IMR-90 (cell line): Measurements from ENCODE around the gene CFAP298. TPM values are rescaled to one million over a fixed set of nuclear protein-coding genes. Genes with fewer than 3 reads are reported as not detected.

Experiments used
- ATAC-seq: fragments of 200-7000 bp; cut with Tn5 transposase; 2 replicates; pipeline ENCODE4 v1.9.1; 2020; ENCODE audit warnings: low read depth, mild to moderate bottlenecking, moderate library complexity
- BruUV-seq: library from RNA; stranded (reverse); fragments of 400-500 nt; replicated peaks from 2 replicates; lab custom pipeline; 2021; lab: Mats Ljungman, UMichigan
- CTCF ChIA-PET: fragments of 300-600 bp; formaldehyde crosslinking; extraction: SDS; loops from one replicate; lab custom pipeline; 2021; ENCODE audit warnings: antibody characterized with exemption; lab: Yijun Ruan, JAX
- POLR2A ChIA-PET: fragments of 300-600 bp; sonication (Branson Sonifier 250); formaldehyde crosslinking; loops from one replicate; lab custom pipeline; 2022; ENCODE audit warnings: antibody characterized with exemption; ENCODE audit not compliant: unreplicated experiment; lab: Charles Lee
- DNase-seq: peaks from one replicate; pipeline ENCODE4 v3.0.0; 2013
- H2AFZ ChIP-seq: replicated peaks from 2 replicates; pipeline ENCODE3; 2013; ENCODE audit warnings: low read length, mild to moderate bottlenecking; ENCODE audit not compliant: poor library complexity
- H2AK5ac ChIP-seq: 2 replicates; pipeline ENCODE4 v1.6.1; 2013; ENCODE audit warnings: low read depth, low read length, inconsistent platforms
- H2AK9ac ChIP-seq: replicated peaks from 2 replicates; pipeline ENCODE3; 2013; ENCODE audit warnings: mild to moderate bottlenecking, low read depth, low read length, moderate library complexity; ENCODE audit not compliant: poor library complexity
- H2BK120ac ChIP-seq: 2 replicates; pipeline ENCODE4 v1.6.1; 2013; ENCODE audit warnings: low read depth, low read length, inconsistent platforms
- H2BK15ac ChIP-seq: 3 replicates; pipeline ENCODE4 v1.6.1; 2013; ENCODE audit warnings: low read depth, low read length, inconsistent platforms
- H2BK20ac ChIP-seq: 2 replicates; pipeline ENCODE4 v1.6.1; 2013; ENCODE audit warnings: low read depth, mild to moderate bottlenecking, inconsistent platforms, low read length, moderate library complexity
- H2BK5ac ChIP-seq: 2 replicates; pipeline ENCODE4 v1.6.1; 2013; ENCODE audit warnings: mild to moderate bottlenecking, low read depth, low read length, inconsistent platforms; ENCODE audit not compliant: poor library complexity, severe bottlenecking
- H3K14ac ChIP-seq: replicated peaks from 2 replicates; pipeline ENCODE4 v1.6.1; 2013; ENCODE audit warnings: low read depth, low read length, inconsistent platforms
- H3K18ac ChIP-seq: 2 replicates; pipeline ENCODE4 v1.6.1; 2013; ENCODE audit warnings: low read depth, low read length, control low read depth
- H3K23ac ChIP-seq: 2 replicates; pipeline ENCODE4 v1.6.1; 2013; ENCODE audit warnings: low read depth, low read length, inconsistent platforms
- H3K27ac ChIP-seq: 2 replicates; pipeline ENCODE4 v1.5.1; 2013; ENCODE audit warnings: mild to moderate bottlenecking, control low read depth, low read length; ENCODE audit not compliant: insufficient read depth
- H3K27me3 ChIP-seq: 2 replicates; pipeline ENCODE4 v1.6.1; 2013; ENCODE audit warnings: low read length; ENCODE audit not compliant: control insufficient read depth, insufficient read depth
- H3K36me3 ChIP-seq: 2 replicates; pipeline ENCODE4 v1.6.1; 2013; ENCODE audit warnings: low read length, mixed read lengths; ENCODE audit not compliant: control insufficient read depth, insufficient read depth
- H3K4ac ChIP-seq: 2 replicates; pipeline ENCODE4 v1.6.1; 2013; ENCODE audit warnings: low read depth, low read length, inconsistent platforms
- H3K4me1 ChIP-seq: 2 replicates; pipeline ENCODE4 v1.6.1; 2013; ENCODE audit warnings: low read length, mixed read lengths; ENCODE audit not compliant: control insufficient read depth, insufficient read depth
- H3K4me2 ChIP-seq: 2 replicates; pipeline ENCODE4 v1.6.1; 2013; ENCODE audit warnings: low read depth, mild to moderate bottlenecking, control low read depth, low read length, moderate library complexity
- H3K4me3 ChIP-seq: 2 replicates; pipeline ENCODE4 v1.5.1; 2013; ENCODE audit warnings: low read depth, mild to moderate bottlenecking, control low read depth, low read length, moderate library complexity; ENCODE audit not compliant: insufficient read depth
- H3K56ac ChIP-seq: 2 replicates; pipeline ENCODE4 v1.6.1; 2013; ENCODE audit warnings: low read length, inconsistent platforms; ENCODE audit not compliant: insufficient read depth; ENCODE audit errors: extremely low read depth
- H3K79me1 ChIP-seq, 2 experiments: 2 replicates each; pipeline ENCODE4 v1.6.1; 2013; ENCODE audit warnings: low read length in 2 of 2, inconsistent platforms in 1 of 2, low read depth in 1 of 2
- H3K9ac ChIP-seq: 2 replicates; pipeline ENCODE4 v1.6.1; 2013; ENCODE audit warnings: low read depth, low read length, control low read depth
- H3K9me1 ChIP-seq: 2 replicates; pipeline ENCODE4 v1.6.1; 2013; ENCODE audit warnings: low read length, inconsistent platforms; ENCODE audit not compliant: insufficient read depth
- H3K9me3 ChIP-seq: 2 replicates; pipeline ENCODE4 v1.6.1; 2013; ENCODE audit warnings: low read length; ENCODE audit not compliant: control insufficient read depth, insufficient read depth
- H4K20me1 ChIP-seq: 2 replicates; pipeline ENCODE4 v1.6.1; 2013; ENCODE audit warnings: low read length, inconsistent platforms; ENCODE audit not compliant: insufficient read depth
- H4K5ac ChIP-seq: 2 replicates; pipeline ENCODE4 v1.6.1; 2013; ENCODE audit warnings: mild to moderate bottlenecking, low read depth, low read length, control low read depth
- H4K8ac ChIP-seq, 2 experiments: 2 replicates each; pipeline ENCODE4 v1.6.1; 2013; ENCODE audit warnings: low read depth in 2 of 2, low read length in 2 of 2, control low read depth in 1 of 2, inconsistent platforms in 1 of 2
- H4K91ac ChIP-seq: 2 replicates; pipeline ENCODE4 v1.6.1; 2013; ENCODE audit warnings: low read depth, low read length, inconsistent platforms; ENCODE audit not compliant: insufficient read depth
- BHLHE40 ChIP-seq: fragments of 150-350 bp; IDR thresholded peaks from 2 replicates; pipeline ENCODE4 v1.6.1; 2016; ENCODE audit warnings: mild to moderate bottlenecking, low read depth, low read length
- CEBPB ChIP-seq: IDR thresholded peaks from 2 replicates; pipeline ENCODE4 v1.6.1; 2012; ENCODE audit warnings: low read depth, low read length, improper control_type of control experiment
- CTCF ChIP-seq: conservative IDR thresholded peaks from 2 replicates; pipeline ENCODE4 v1.5.1; 2012; ENCODE audit warnings: mild to moderate bottlenecking, low read depth, low read length, improper control_type of control experiment
- FOS ChIP-seq: fragments of 150-350 bp; IDR thresholded peaks from 2 replicates; pipeline ENCODE4 v1.6.1; 2016; ENCODE audit warnings: low read depth, low read length
- MAFK ChIP-seq: IDR thresholded peaks from 2 replicates; pipeline ENCODE4 v1.6.1; 2012; ENCODE audit warnings: low read depth, low read length, improper control_type of control experiment
- MAZ ChIP-seq: IDR thresholded peaks from 2 replicates; pipeline ENCODE4 v1.6.1; 2012; ENCODE audit warnings: low read depth, mild to moderate bottlenecking, low read length, improper control_type of control experiment, moderate library complexity, borderline replicate concordance
- MXI1 ChIP-seq: IDR thresholded peaks from 2 replicates; pipeline ENCODE4 v1.6.1; 2012; ENCODE audit warnings: low read depth, mild to moderate bottlenecking, low read length, moderate library complexity, borderline replicate concordance
- NFE2L2 ChIP-seq: fragments of 150-350 bp; IDR thresholded peaks from 2 replicates; pipeline ENCODE4 v1.6.1; 2016; ENCODE audit warnings: low read depth, mild to moderate bottlenecking, low read length
- RAD21 ChIP-seq: IDR thresholded peaks from 2 replicates; pipeline ENCODE4 v1.6.1; 2012; ENCODE audit warnings: low read length, improper control_type of control experiment
- RCOR1 ChIP-seq: IDR thresholded peaks from 2 replicates; pipeline ENCODE4 v1.6.1; 2012; ENCODE audit warnings: mild to moderate bottlenecking, low read length, improper control_type of control experiment; ENCODE audit not compliant: insufficient replicate concordance
- RFX5 ChIP-seq: IDR thresholded peaks from 2 replicates; pipeline ENCODE4 v1.8.0; 2012; ENCODE audit warnings: low read depth, mild to moderate bottlenecking, low read length, moderate library complexity
- USF2 ChIP-seq: fragments of 150-350 bp; IDR thresholded peaks from 2 replicates; pipeline ENCODE4 v1.6.1; 2017; ENCODE audit warnings: mild to moderate bottlenecking, antibody characterized with exemption, low read length, low read depth
- WGBS, 2 experiments: methylation state at CpG; one replicate each; pipeline versions ENCODE4 v1.1.5 to v1.1.7; 2013; ENCODE audit warnings: missing lambda C conversion rate in 2 of 2; ENCODE audit not compliant: insufficient read length in 1 of 2; ENCODE audit errors: extremely low coverage in 2 of 2; 5-methylcytosine and 5-hydroxymethylcytosine counted together
- dilution Hi-C: fragments of 300-500 bp; cut with HindIII; formaldehyde crosslinking; loops from one replicate; pipeline ENCODE4 v1.14.3; 2018; ENCODE audit warnings: low sequenced_read_pairs; ENCODE audit not compliant: unreplicated experiment
- in situ Hi-C: fragments of 300-500 bp; cut with MboI; formaldehyde crosslinking; loops from 3 replicates; pipeline ENCODE4 v1.14.3; 2019; ENCODE audit warnings: low sequenced_read_pairs, inconsistent platforms, mixed read lengths
- intact Hi-C: fragments of 100-400 bp; cut with micrococcal nuclease; formaldehyde crosslinking; loops from 2 replicates; pipeline ENCODE4 v1.10.0; 2022
- polyA plus RNA-seq, 3 experiments: library from polyadenylated mRNA; depleted of rRNA; stranded (reverse); fragments of >200 nt; gene quantifications; 2 replicates each; pipeline ENCODE4 v1.2.3, GENCODE V29; 2012; ENCODE audit warnings: low replicate concordance in 1 of 3
- total RNA-seq: library from RNA; depleted of rRNA; stranded (reverse); fragments of >200 nt; gene quantifications from 2 replicates; pipeline ENCODE4 v1.2.3, GENCODE V29; 2012

The CFAP298 gene
- total and polyA plus RNA-seq, 2 of the 4 experiments (the other 2 are of a cell fraction) = 8.1 to 25.7 TPM

- TF ChIP-seq MAZ = no peak
These were observed 1.4 kb upstream of the CFAP298 start (continued) for GRCh38 chr21:32613436-32614043.

- in situ Hi-C loops (no loop called here), intact Hi-C loops (loop anchor here (2.0 kb wide), 1 partner anchor 114 kb away; no protein-coding TSS in a partner anchor), dilution Hi-C loops (no loop called here)
- H3K4me1 ChIP-seq = peaks cover 2% of the 10 kb centered on the region; the same call in 1 of the 2 replicates
- CTCF ChIA-PET = interaction anchor here (4.3 kb wide), 1 partner anchor 12 kb away, joined by 26 read pairs; no protein-coding TSS in a partner anchor
- ATAC-seq (peak; percentile 21), DNase-seq (no peak)
- H3K14ac ChIP-seq = peak overlapping the region; percentile 94
- TF ChIP-seq MXI1 = no peak
- no peak for TF ChIP-seq RFX5
- TF ChIP-seq MAZ = no peak
- TF ChIP-seq RCOR1 = no peak
- TF ChIP-seq NFE2L2 = no peak
- TF ChIP-seq FOS = no peak
- no peak for TF ChIP-seq USF2
- TF ChIP-seq MAFK = no peak
- TF ChIP-seq CEBPB = no peak
- no peak for TF ChIP-seq RAD21
- TF ChIP-seq BHLHE40 = no peak
- no peak for TF ChIP-seq CTCF
- peak overlapping the region; percentile 80 for H3K4me3 ChIP-seq
- POLR2A ChIA-PET = no interaction called here
- H3K27me3 ChIP-seq = no peaks in the 10 kb centered on the region
- WGBS, 2 experiments = no CpG with 5 or more reads among the region's 15 CpGs
- peak overlapping the region; percentile 100 for H2AFZ ChIP-seq
- H4K91ac ChIP-seq = peak overlapping the region; percentile 75
- BruUV-seq = no TSS peak
- H2AK5ac ChIP-seq = peak overlapping the region; percentile 7; the same call in 1 of the 2 replicates
- peak overlapping the region; percentile 95 for H3K4ac ChIP-seq
- peak overlapping the region; percentile 94 for H2BK5ac ChIP-seq
- H3K9me3 ChIP-seq = no peaks in the 10 kb centered on the region
- H3K27ac ChIP-seq = peak overlapping the region; percentile 91
- H3K36me3 ChIP-seq = peaks cover 2% of the 10 kb centered on the region; the same call in 1 of the 2 replicates
- peak overlapping the region; percentile 96 for H3K56ac ChIP-seq
- H2BK120ac ChIP-seq = peak overlapping the region; percentile 27; the same call in 1 of the 2 replicates
- peak overlapping the region; percentile 80 for H3K23ac ChIP-seq
- H3K9me1 ChIP-seq = no peaks in the 10 kb centered on the region
- peaks cover 15 to 16% of the 10 kb centered on the region in 2 experiments for H3K79me1 ChIP-seq
- peak overlapping the region; percentile 85 for H3K9ac ChIP-seq
- H3K4me2 ChIP-seq = peak overlapping the region; percentile 93
- no peak overlapping the region for H2BK15ac ChIP-seq
- H4K8ac ChIP-seq = peak overlapping the region; percentile 61 to 96
- H4K20me1 ChIP-seq = peaks cover 4% of the 10 kb centered on the region; the same call in 1 of the 2 replicates
- H2AK9ac ChIP-seq = peak overlapping the region; percentile 85
- H3K18ac ChIP-seq = peak overlapping the region; percentile 58
- no peak overlapping the region for H2BK20ac ChIP-seq
- H4K5ac ChIP-seq = peak overlapping the region; percentile 89
These were observed 791 bp upstream of the CFAP298 start for GRCh38 chr21:32612999-32613337.
